ENCODE results near the gene EVC2. TPM values are rescaled to one million over a fixed set of nuclear protein-coding genes. Genes with fewer than 3 reads are reported as not detected.

The EVC2 gene
- total and polyA plus RNA-seq, 9 of the 15 experiments (the other 6 are each of a cell fraction or from before 2014, with no cell fraction given): 0.03 to 0.55 (median 0.38) TPM; not detected in 1

- intact Hi-C loops (cut with micrococcal nuclease) (no loop called here), in situ Hi-C loops (cut with MboI) (no loop called here)
- H3K9ac ChIP-seq (ENCODE audit: insufficient read depth in 1 of 2, low read depth in 2 of 2, low read length in 2 of 2): no peak overlapping the region
- CTCF ChIA-PET (ENCODE audit: low intra/inter-chr PET ratio): no interaction called here
- ATAC-seq: no peak
- no peaks in the 10 kb centered on the region for H3K9me1 ChIP-seq (ENCODE audit: control insufficient read depth, insufficient read depth, low read length)
- POLR2A ChIA-PET: no interaction called here
- no peaks in the 10 kb centered on the region for H4K20me1 ChIP-seq (replicated peaks; ENCODE audit: control insufficient read depth, insufficient read depth, low read length)
- no peak for DNase-seq (ENCODE audit: extremely low read depth in 1 of 4, low spot score in 3 of 4)
- no peak overlapping the region for H3K4me2 ChIP-seq (ENCODE audit: insufficient read depth, low read length)
- no peak overlapping the region for H3K27ac ChIP-seq (ENCODE audit: extremely low read depth, low read depth, low read length)
- 2% methylated on average over 5 of the region's 5 CpGs for WGBS (ENCODE audit: insufficient coverage, low coverage, missing lambda C conversion rate)
- no peaks in the 10 kb centered on the region for H3K36me3 ChIP-seq (ENCODE audit: control insufficient read depth, insufficient read depth, low read length)
- no peak overlapping the region for H2AFZ ChIP-seq (ENCODE audit: low read depth, low read length)
- peaks cover 0 to 4% of the 10 kb centered on the region in 2 experiments; a peak in 1 of 5 replicates for H3K27me3 ChIP-seq (ENCODE audit: control insufficient read depth in 2 of 2, insufficient read depth in 2 of 2, low read length in 2 of 2)
- no peaks in the 10 kb centered on the region for H3K79me2 ChIP-seq (ENCODE audit: control insufficient read depth, insufficient read depth, low read length)
- H3K4me3 ChIP-seq: no peak overlapping the region
- no peak for TF ChIP-seq POLR2A (conservative IDR thresholded peaks at IDR 0.05)
- TF ChIP-seq ZNF224 (CRISPR knock-in tag; IDR thresholded peaks at IDR 0.05): no peak
- TF ChIP-seq JUND (IDR thresholded peaks at IDR 0.05; ENCODE audit: borderline replicate concordance, low read depth, low read length): no peak
- no peak for TF ChIP-seq JUND (tag; IDR thresholded peaks at IDR 0.05; ENCODE audit: borderline replicate concordance, low read depth, low read length)
- TF ChIP-seq ARID4B (CRISPR knock-in tag; IDR thresholded peaks at IDR 0.05): no peak
- TF ChIP-seq, protein P1, sequence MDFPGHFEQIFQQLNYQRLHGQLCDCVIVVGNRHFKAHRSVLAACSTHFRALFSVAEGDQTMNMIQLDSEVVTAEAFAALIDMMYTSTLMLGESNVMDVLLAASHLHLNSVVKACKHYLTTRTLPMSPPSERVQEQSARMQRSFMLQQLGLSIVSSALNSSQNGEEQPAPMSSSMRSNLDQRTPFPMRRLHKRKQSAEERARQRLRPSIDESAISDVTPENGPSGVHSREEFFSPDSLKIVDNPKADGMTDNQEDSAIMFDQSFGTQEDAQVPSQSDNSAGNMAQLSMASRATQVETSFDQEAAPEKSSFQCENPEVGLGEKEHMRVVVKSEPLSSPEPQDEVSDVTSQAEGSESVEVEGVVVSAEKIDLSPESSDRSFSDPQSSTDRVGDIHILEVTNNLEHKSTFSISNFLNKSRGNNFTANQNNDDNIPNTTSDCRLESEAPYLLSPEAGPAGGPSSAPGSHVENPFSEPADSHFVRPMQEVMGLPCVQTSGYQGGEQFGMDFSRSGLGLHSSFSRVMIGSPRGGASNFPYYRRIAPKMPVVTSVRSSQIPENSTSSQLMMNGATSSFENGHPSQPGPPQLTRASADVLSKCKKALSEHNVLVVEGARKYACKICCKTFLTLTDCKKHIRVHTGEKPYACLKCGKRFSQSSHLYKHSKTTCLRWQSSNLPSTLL (IDR thresholded peaks at IDR 0.05): no peak
- TF ChIP-seq MAFF (IDR thresholded peaks at IDR 0.05; ENCODE audit: low read length): no peak
- TF ChIP-seq HDAC8 (tag; IDR thresholded peaks at IDR 0.05): no peak
- TF ChIP-seq ZBTB49 (CRISPR knock-in tag; IDR thresholded peaks at IDR 0.05; ENCODE audit: borderline replicate concordance): no peak
- TF ChIP-seq ZNF212 (CRISPR knock-in tag; IDR thresholded peaks at IDR 0.05): no peak
- TF ChIP-seq HMG20B (CRISPR knock-in tag; IDR thresholded peaks at IDR 0.05): no peak
- no TSS peak for BruUV-seq (replicated peaks)
- no peak for FAIRE-seq
- H3K9me3 ChIP-seq (replicated peaks; ENCODE audit: control insufficient read depth, insufficient read depth, low read depth, low read length): no peaks in the 10 kb centered on the region
- H3K4me1 ChIP-seq (replicated peaks in 1 of 2; ENCODE audit: control insufficient read depth in 2 of 2, insufficient read depth in 2 of 2, low read length in 2 of 2): no peaks in the 10 kb centered on the region
Measured at GRCh38 chr4:5569451-5569850, 138.9 kb downstream of the EVC2 start.
